Pancreas (tissue), 10 donors: Measurements from ENCODE around the gene PLEKHH3. TPM values are rescaled to one million over a fixed set of nuclear protein-coding genes. Genes with fewer than 3 reads are reported as not detected.
"Not testable (repeated sequence)": the region's sequence is repeated elsewhere in the genome, so short reads cannot be mapped to it uniquely, and the experiment has no call there.

Experiments used
- ATAC-seq, 4 donors: fragments of 200-7000 bp; cut with Tn5 transposase; one replicate each; pipeline versions ENCODE4 v1.8.0 to v1.9.1; 2020; ENCODE audit warnings: mild to moderate bottlenecking in 4 of 4, moderate library complexity in 4 of 4
- DNase-seq, 6 donors: peaks; one replicate each; pipeline ENCODE4 v3.0.0-alpha.2; 2020
- FAIRE-seq: peaks from 2 replicates; lab custom pipeline; 2012; peaks lifted over from hg19 to GRCh38; lab: Jason Lieb, UNC
- H3K27ac ChIP-seq, 4 donors: fragments of 200-600 bp; sonication (generic); 1 replicate in 3 of 4; 2 replicates in 1 of 4; pipeline versions ENCODE4 v1.5.0 to v1.8.0; 2020
- H3K27me3 ChIP-seq, 4 donors: fragments of 200-600 bp; one replicate each; pipeline ENCODE4 v1.8.0; 2021
- H3K36me3 ChIP-seq, 3 donors: fragments of 200-600 bp; sonication (generic) in 1 of 3; one replicate each; pipeline versions ENCODE4 v1.5.0 to v1.8.0; 2020 to 2021
- H3K4me1 ChIP-seq, 3 donors: fragments of 200-600 bp; one replicate each; pipeline ENCODE4 v1.8.0; 2021
- H3K4me3 ChIP-seq, 4 donors: fragments of 200-600 bp; sonication (generic) in 2 of 4; one replicate each; pipeline versions ENCODE4 v1.5.0 to v1.8.0; 2020 to 2021
- H3K9me3 ChIP-seq, 4 donors: fragments of 200-600 bp; one replicate each; pipeline ENCODE4 v1.8.0; 2021
- CTCF ChIP-seq, 4 donors: fragments of 200-600 bp; sonication (generic) in 3 of 4; IDR thresholded peaks; one replicate each; pipeline versions ENCODE4 v1.5.0 to v1.8.0; 2021; ENCODE audit warnings: antibody characterized with exemption in 4 of 4
- WGBS, 2 donors: extraction: QIAGEN DNeasy Blood & Tissue Kit; methylation state at CpG; one replicate each; pipeline ENCODE4 v1.1.7; 2013; 5-methylcytosine and 5-hydroxymethylcytosine counted together
- intact Hi-C, 3 donors: fragments of 100-400 bp; cut with DNase I; formaldehyde crosslinking; loops; one replicate each; pipeline versions ENCODE4 v1.11.1 to v1.14.2; 2022
- polyA plus RNA-seq, 2 donors: library from polyadenylated mRNA; stranded (reverse); fragments of 200-250 nt; gene quantifications; one replicate each; pipeline ENCODE4 v1.2.3, GENCODE V29; 2013
- total RNA-seq, 6 donors: library from RNA; stranded (reverse); fragmentation: NEBNext Ultra II Directional in 4 of 6; extraction: Animal tissue kit (Norgen Biotek cat#: 25700) in 4 of 6; gene quantifications; one replicate each; pipeline versions ENCODE4 v1.2.1 to v1.2.4, GENCODE V29; 2021 to 2023
- donor health status: healthy with polysubstance abuse.
- donor health status: DM: no; HTN: no; CAD: no; lungs with moderate emphysema.
- donor health status: DM: no; HTN: no; CAD: no.
- donor health status: control.
- donor health status: control.
- donor health status: Bipolar disorder and iron deficiency.
- donor health status: DM: yes; HTN: yes; CAD: no.
- donor health status: DM: no; HTN: no; CAD: no.
- donor health status: DM: no; HTN: no; CAD: no.
- donor health status: DM: yes; HTN: yes; CAD: no.

The PLEKHH3 gene
- total and polyA plus RNA-seq, 8 donors: 24.7 to 215 (median 59.0) TPM

GRCh38 chr17:42640121-42640520, 36.7 kb downstream of the PLEKHH3 start:
- no peak for ATAC-seq
- TF ChIP-seq CTCF (IDR thresholded peaks at IDR 0.05): no peak
- Histone ChIP-seq H3K27ac (no peak overlapping the region), H3K4me3 (no peak overlapping the region), H3K36me3 (no peaks in the 10 kb centered on the region), H3K4me1 (no peaks in the 10 kb centered on the region), H3K27me3 (no peaks in the 10 kb centered on the region), H3K9me3 (no peaks in the 10 kb centered on the region)
- DNase-seq: no peak
- intact Hi-C loops: no loop called here
- no peak for FAIRE-seq
- 89 to 92% methylated on average over 4 of the region's 4 CpGs for WGBS, 2 donors

- H3K4me1 ChIP-seq: no peaks in the 10 kb centered on the region
- H3K4me3 ChIP-seq: no peak overlapping the region
- FAIRE-seq: no peak
- TF ChIP-seq CTCF (IDR thresholded peaks at IDR 0.05): no peak
- WGBS, 2 donors: 81 to 88% methylated on average over 6 of the region's 7 CpGs
- intact Hi-C loops: no loop called here
- H3K9me3 ChIP-seq: no peaks in the 10 kb centered on the region
- ATAC-seq: no peak
- H3K36me3 ChIP-seq: no peaks in the 10 kb centered on the region
- H3K27me3 ChIP-seq: no peaks in the 10 kb centered on the region
- no peak overlapping the region for H3K27ac ChIP-seq
- no peak for DNase-seq
These were observed 37.2 kb downstream of the PLEKHH3 start for GRCh38 chr17:42639525-42640113.

- Histone ChIP-seq H3K36me3 (no peaks in the 10 kb centered on the region), H3K9me3 (no peaks in the 10 kb centered on the region), H3K4me3 (peak overlapping the region in 1 of 4 donors; percentile 18), H3K27ac (peak overlapping the region; percentile 12 to 67 (median 58)), H3K27me3 (no peaks in the 10 kb centered on the region), H3K4me1 (peaks cover 12 to 22% (median 19%) of the 10 kb centered on the region in 3 donors)
- intact Hi-C loops: no loop called here
- TF ChIP-seq CTCF (IDR thresholded peaks at IDR 0.05): no peak
- WGBS, 2 donors: 56 to 58% methylated on average over 9 of the region's 9 CpGs
- DNase-seq (no peak), ATAC-seq (peak; percentile 52 to 70 (median 64)), FAIRE-seq (no peak)
These were observed 43.8 kb downstream of the PLEKHH3 start for GRCh38 chr17:42632949-42633444.

GRCh38 chr17:42629411-42630009, 47.3 kb downstream of the PLEKHH3 start:
- Histone ChIP-seq H3K4me1 (peaks cover 12 to 30% (median 29%) of the 10 kb centered on the region in 3 donors), H3K4me3 (no peak overlapping the region), H3K27ac (peak overlapping the region; percentile 12 to 81 (median 55)), H3K9me3 (no peaks in the 10 kb centered on the region), H3K27me3 (no peaks in the 10 kb centered on the region), H3K36me3 (no peaks in the 10 kb centered on the region)
- TF ChIP-seq CTCF (IDR thresholded peaks at IDR 0.05): no peak
- 21 to 22% methylated on average over 3 of the region's 3 CpGs for WGBS, 2 donors
- FAIRE-seq: no peak
- intact Hi-C loops: loop anchor here in 1 of 3 donors (10.0 kb wide), 1 partner anchor 45 kb away; the partner anchor contains the start of gene PLEKHH3
- DNase-seq: no peak
- ATAC-seq: peak; percentile 69 to 79 (median 75)

DNA sequence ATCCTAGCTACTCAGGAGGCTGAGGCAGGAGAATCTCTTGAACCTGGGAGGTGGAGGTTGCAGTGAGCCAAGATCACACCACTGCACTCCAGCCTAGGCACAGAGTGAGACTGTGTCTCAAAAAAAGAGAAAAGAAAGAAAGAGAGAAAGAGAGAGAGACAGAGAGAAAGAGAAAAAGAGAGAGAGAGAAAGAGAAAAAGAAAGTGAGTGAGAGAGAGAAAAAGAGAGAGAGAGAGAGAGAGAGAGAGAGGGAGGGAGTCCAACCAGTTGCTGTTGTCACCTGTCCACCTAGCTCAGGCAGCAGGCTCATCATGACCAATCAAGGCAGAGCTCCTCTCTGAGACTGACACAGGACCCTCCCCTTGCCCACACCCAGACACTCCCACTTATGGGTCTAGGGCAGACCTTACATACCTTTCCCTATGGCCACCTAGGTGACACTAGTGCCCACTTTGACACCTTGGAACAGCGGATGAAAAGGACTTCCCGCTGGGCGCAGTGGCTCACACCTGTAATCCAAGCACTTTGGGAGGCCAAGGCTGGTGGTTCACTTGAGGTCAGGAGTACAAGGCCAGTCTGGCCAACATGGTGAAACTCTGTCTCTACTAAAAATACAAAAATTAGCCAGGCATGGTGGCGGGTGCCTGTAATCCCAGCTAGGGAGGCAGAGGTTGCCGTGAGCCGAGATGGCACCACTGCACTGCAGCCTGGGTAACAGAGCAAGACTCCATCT, 49.6 kb downstream of the PLEKHH3 start:
- peaks cover 12 to 33% (median 31%) of the 10 kb centered on the region in 3 donors for H3K4me1 ChIP-seq
- not testable (repeated sequence) for H3K27me3 ChIP-seq, H3K4me3 ChIP-seq, ATAC-seq, FAIRE-seq, H3K9me3 ChIP-seq, H3K27ac ChIP-seq, H3K36me3 ChIP-seq, DNase-seq
- intact Hi-C loops: loop anchor here in 1 of 3 donors (10.0 kb wide), 1 partner anchor 48 kb away; the partner anchor contains the start of gene PLEKHH3
- WGBS, 2 donors: 92% methylated on average over 6 of the region's 6 CpGs
